Osteoblast (primary cell): ENCODE results near the gene CST7. TPM values are rescaled to one million over a fixed set of nuclear protein-coding genes. Genes with fewer than 3 reads are reported as not detected.

Experiments
- DNase-seq: peaks from one replicate; pipeline ENCODE4 v3.0.0; 2011; ENCODE audit warnings: low spot score, mixed read lengths; ENCODE audit not compliant: insufficient read length; ENCODE audit errors: missing footprints
- H2AFZ ChIP-seq: 2 replicates; pipeline ENCODE4 v1.6.0; 2011; ENCODE audit warnings: mild to moderate bottlenecking, low read length
- H3K27ac ChIP-seq: 2 replicates; pipeline ENCODE4 v1.5.1; 2011; ENCODE audit warnings: mild to moderate bottlenecking, low read depth, low read length, moderate library complexity
- H3K27me3 ChIP-seq: 2 replicates; pipeline ENCODE4 v1.6.0; 2012; ENCODE audit warnings: mild to moderate bottlenecking, control low read depth, inconsistent platforms, low read length, moderate library complexity; ENCODE audit not compliant: insufficient read depth
- H3K36me3 ChIP-seq: 2 replicates; pipeline ENCODE4 v1.5.1; 2011; ENCODE audit warnings: mild to moderate bottlenecking, low read length, control low read depth, moderate library complexity; ENCODE audit not compliant: insufficient read depth
- H3K4me1 ChIP-seq: 2 replicates; pipeline ENCODE4 v1.5.1; 2011; ENCODE audit warnings: mild to moderate bottlenecking, low read length, control low read depth, moderate library complexity; ENCODE audit not compliant: insufficient read depth
- H3K4me2 ChIP-seq: 2 replicates; pipeline ENCODE4 v1.6.0; 2011; ENCODE audit warnings: mild to moderate bottlenecking, low read length; ENCODE audit not compliant: insufficient read depth
- H3K4me3 ChIP-seq: fragments of 200-600 bp; sonication (generic); 3 replicates; pipeline ENCODE4 v1.5.1; 2012; ENCODE audit warnings: mild to moderate bottlenecking, low read length, inconsistent platforms; ENCODE audit not compliant: insufficient read depth
- H3K79me2 ChIP-seq: 2 replicates; pipeline ENCODE4 v1.6.0; 2012; ENCODE audit warnings: mild to moderate bottlenecking, low read length, control low read depth, inconsistent platforms; ENCODE audit not compliant: insufficient read depth
- H3K9me3 ChIP-seq: 2 replicates; pipeline ENCODE4 v1.5.1; 2011; ENCODE audit warnings: low read depth, low read length, control low read depth
- H4K20me1 ChIP-seq: 2 replicates; pipeline ENCODE4 v1.6.0; 2012; ENCODE audit warnings: mild to moderate bottlenecking, low read length, control low read depth; ENCODE audit not compliant: insufficient read depth
- total RNA-seq: library from RNA; depleted of rRNA; stranded (reverse); fragments of >200 nt; gene quantifications from 2 replicates; pipeline ENCODE4 v1.2.3, GENCODE V29; 2012
- TF ChIP-seq, protein P1 (sequence below): IDR thresholded peaks from 2 replicates; pipeline ENCODE4 v1.5.1; 2011; ENCODE audit warnings: mild to moderate bottlenecking, low read depth, low read length, moderate library complexity; ENCODE audit errors: extremely low read depth

The CST7 gene, protein sequence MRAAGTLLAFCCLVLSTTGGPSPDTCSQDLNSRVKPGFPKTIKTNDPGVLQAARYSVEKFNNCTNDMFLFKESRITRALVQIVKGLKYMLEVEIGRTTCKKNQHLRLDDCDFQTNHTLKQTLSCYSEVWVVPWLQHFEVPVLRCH
- total RNA-seq = not detected in 2 replicates

- Histone ChIP-seq H2AFZ (no peak within 1 kb of the TSS), H3K4me3 (no peak within 1 kb of the TSS), H3K9me3 (no peaks in the 10 kb centered on the region), H3K27ac (no peak within 1 kb of the TSS), H4K20me1 (no peaks in the 10 kb centered on the region), H3K27me3 (no peaks in the 10 kb centered on the region), H3K4me2 (no peak within 1 kb of the TSS), H3K36me3 (no peaks in the 10 kb centered on the region), H3K79me2 (no peaks in the 10 kb centered on the region), H3K4me1 (no peaks in the 10 kb centered on the region)
- TF ChIP-seq, protein P1, sequence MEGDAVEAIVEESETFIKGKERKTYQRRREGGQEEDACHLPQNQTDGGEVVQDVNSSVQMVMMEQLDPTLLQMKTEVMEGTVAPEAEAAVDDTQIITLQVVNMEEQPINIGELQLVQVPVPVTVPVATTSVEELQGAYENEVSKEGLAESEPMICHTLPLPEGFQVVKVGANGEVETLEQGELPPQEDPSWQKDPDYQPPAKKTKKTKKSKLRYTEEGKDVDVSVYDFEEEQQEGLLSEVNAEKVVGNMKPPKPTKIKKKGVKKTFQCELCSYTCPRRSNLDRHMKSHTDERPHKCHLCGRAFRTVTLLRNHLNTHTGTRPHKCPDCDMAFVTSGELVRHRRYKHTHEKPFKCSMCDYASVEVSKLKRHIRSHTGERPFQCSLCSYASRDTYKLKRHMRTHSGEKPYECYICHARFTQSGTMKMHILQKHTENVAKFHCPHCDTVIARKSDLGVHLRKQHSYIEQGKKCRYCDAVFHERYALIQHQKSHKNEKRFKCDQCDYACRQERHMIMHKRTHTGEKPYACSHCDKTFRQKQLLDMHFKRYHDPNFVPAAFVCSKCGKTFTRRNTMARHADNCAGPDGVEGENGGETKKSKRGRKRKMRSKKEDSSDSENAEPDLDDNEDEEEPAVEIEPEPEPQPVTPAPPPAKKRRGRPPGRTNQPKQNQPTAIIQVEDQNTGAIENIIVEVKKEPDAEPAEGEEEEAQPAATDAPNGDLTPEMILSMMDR = no peak
- no peak for DNase-seq
These were observed at the start of gene CST7 for GRCh38 chr20:24948939-24949679. CST7 (plus strand) TSS chr20:24949269; CDS start chr20:24949506, 237 bp downstream.

- no peak overlapping the region for H2AFZ ChIP-seq
- no peaks in the 10 kb centered on the region for H3K9me3 ChIP-seq
- no peaks in the 10 kb centered on the region for H4K20me1 ChIP-seq
- no peak overlapping the region for H3K4me2 ChIP-seq
- TF ChIP-seq, protein P1 = no peak
- no peaks in the 10 kb centered on the region for H3K4me1 ChIP-seq
- no peaks in the 10 kb centered on the region for H3K79me2 ChIP-seq
- no peak overlapping the region for H3K4me3 ChIP-seq
- H3K27ac ChIP-seq = no peak overlapping the region
- H3K27me3 ChIP-seq = no peaks in the 10 kb centered on the region
- no peak for DNase-seq
- no peaks in the 10 kb centered on the region for H3K36me3 ChIP-seq
These were observed 42.3 kb upstream of the CST7 start for GRCh38 chr20:24906806-24907205.

DNA sequence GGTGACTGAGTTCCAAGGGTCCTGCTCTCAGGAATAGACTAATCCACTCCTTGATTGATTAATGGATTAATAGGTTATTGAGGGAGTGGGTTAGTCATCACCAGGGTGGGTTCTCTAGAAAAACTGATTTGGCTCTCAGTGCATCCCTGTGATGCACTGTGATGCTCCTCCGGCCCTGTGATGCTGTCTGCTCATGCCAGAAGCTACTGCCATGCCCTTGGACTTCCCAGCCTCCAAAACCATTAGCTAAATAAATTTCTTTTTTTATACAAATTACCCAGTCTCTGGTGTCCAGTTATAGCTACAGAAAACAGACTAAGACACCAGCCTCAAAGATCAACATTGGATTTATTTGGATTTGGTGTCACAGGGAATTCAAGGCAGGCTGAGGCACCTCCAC, 40.4 kb upstream of the CST7 start:
- no peak for DNase-seq
- Histone ChIP-seq H3K27me3 (no peaks in the 10 kb centered on the region), H3K9me3 (no peaks in the 10 kb centered on the region), H2AFZ (no peak overlapping the region), H3K4me2 (no peak overlapping the region), H3K36me3 (no peaks in the 10 kb centered on the region), H3K79me2 (no peaks in the 10 kb centered on the region), H4K20me1 (no peaks in the 10 kb centered on the region), H3K4me1 (no peaks in the 10 kb centered on the region), H3K27ac (no peak overlapping the region), H3K4me3 (no peak overlapping the region)
- TF ChIP-seq, protein P1 = no peak

- H3K79me2 ChIP-seq = no peaks in the 10 kb centered on the region
- no peaks in the 10 kb centered on the region for H3K9me3 ChIP-seq
- H3K27me3 ChIP-seq = no peaks in the 10 kb centered on the region
- TF ChIP-seq, protein P1 = no peak
- H3K4me1 ChIP-seq = no peaks in the 10 kb centered on the region
- H3K27ac ChIP-seq = no peak overlapping the region
- no peak overlapping the region for H3K4me2 ChIP-seq
- H2AFZ ChIP-seq = no peak overlapping the region
- H3K4me3 ChIP-seq = no peak overlapping the region
- DNase-seq = no peak
- H3K36me3 ChIP-seq = no peaks in the 10 kb centered on the region
- no peaks in the 10 kb centered on the region for H4K20me1 ChIP-seq
These were observed 39.8 kb upstream of the CST7 start for GRCh38 chr20:24909086-24909780.
